Upper lobe of left lung (tissue), 4 donors: Measurements from ENCODE around the gene TMCC1.

Source experiments
- CTCF ChIP-seq, 6 experiments: fragments of 450-650 bp in 4 of 6; fragments of 200-600 bp in 2 of 6; sonication (generic) in 2 of 6; IDR thresholded peaks; one replicate each; pipeline ENCODE4 v1.5.1; 2016 to 2019; ENCODE audit warnings: antibody characterized with exemption in 6 of 6
- EP300 ChIP-seq, 4 donors: sonication (generic); formaldehyde crosslinking; IDR thresholded peaks; one replicate each; pipeline ENCODE4 v1.5.1; 2017; ENCODE audit warnings: antibody characterized with exemption in 4 of 4, control low read depth in 2 of 4
- POLR2A ChIP-seq, 4 donors: fragments of 450-650 bp; IDR thresholded peaks; one replicate each; pipeline ENCODE4 v1.5.1; 2016 to 2017; ENCODE audit warnings: antibody characterized with exemption in 4 of 4, mild to moderate bottlenecking in 2 of 4
- POLR2AphosphoS5 ChIP-seq, 2 donors: sonication (generic); formaldehyde crosslinking; IDR thresholded peaks; one replicate each; pipeline ENCODE4 v1.5.1; 2017; ENCODE audit warnings: antibody characterized with exemption in 2 of 2

GRCh38 chr3:129687586-129688125 is 205.9 kb downstream of the TMCC1 start:
- TF ChIP-seq CTCF (IDR thresholded peaks at IDR 0.05) = no peak
- TF ChIP-seq POLR2A (IDR thresholded peaks at IDR 0.05) = no peak
- no peak for TF ChIP-seq POLR2AphosphoS5 (IDR thresholded peaks at IDR 0.05)
- TF ChIP-seq EP300 (IDR thresholded peaks at IDR 0.05) = no peak
